IMR-90 (cell line): Measurements from ENCODE around the gene POU4F2.

ENCODE experiments used
- NFE2L2 ChIP-seq: fragments of 150-350 bp; IDR thresholded peaks from 2 replicates; pipeline ENCODE4 v1.6.1; 2016; ENCODE audit warnings: low read depth, mild to moderate bottlenecking, low read length
- POLR2A ChIP-seq: IDR thresholded peaks from 2 replicates; pipeline ENCODE4 v1.6.1; 2012; ENCODE audit warnings: mild to moderate bottlenecking, low read depth, low read length
- RFX5 ChIP-seq: IDR thresholded peaks from 2 replicates; pipeline ENCODE4 v1.8.0; 2012; ENCODE audit warnings: low read depth, mild to moderate bottlenecking, low read length, moderate library complexity
- TF ChIP-seq, protein P1 (sequence below): conservative IDR thresholded peaks from 2 replicates; pipeline ENCODE4 v1.5.1; 2012; ENCODE audit warnings: mild to moderate bottlenecking, low read depth, low read length, improper control_type of control experiment

DNA sequence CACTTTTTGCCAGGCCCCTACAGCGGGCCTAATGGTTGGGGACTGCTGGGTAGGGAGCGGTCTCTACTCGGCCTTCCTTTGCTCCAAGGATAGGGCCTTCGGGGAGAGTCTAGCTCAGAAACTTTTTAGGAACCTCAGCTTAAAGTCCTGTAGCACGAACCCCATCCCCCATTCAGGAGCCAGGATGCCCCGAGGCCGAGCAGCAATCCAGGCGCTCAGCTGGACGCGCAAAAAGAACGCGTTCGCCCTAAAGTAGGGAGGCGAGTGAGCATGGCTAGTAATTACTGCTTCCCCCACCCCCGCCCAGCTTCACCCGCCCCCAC is 9.7 kb downstream of the POU4F2 start:
- TF ChIP-seq POLR2A (no peak), NFE2L2 (no peak), RFX5 (no peak)
- TF ChIP-seq, protein P1, sequence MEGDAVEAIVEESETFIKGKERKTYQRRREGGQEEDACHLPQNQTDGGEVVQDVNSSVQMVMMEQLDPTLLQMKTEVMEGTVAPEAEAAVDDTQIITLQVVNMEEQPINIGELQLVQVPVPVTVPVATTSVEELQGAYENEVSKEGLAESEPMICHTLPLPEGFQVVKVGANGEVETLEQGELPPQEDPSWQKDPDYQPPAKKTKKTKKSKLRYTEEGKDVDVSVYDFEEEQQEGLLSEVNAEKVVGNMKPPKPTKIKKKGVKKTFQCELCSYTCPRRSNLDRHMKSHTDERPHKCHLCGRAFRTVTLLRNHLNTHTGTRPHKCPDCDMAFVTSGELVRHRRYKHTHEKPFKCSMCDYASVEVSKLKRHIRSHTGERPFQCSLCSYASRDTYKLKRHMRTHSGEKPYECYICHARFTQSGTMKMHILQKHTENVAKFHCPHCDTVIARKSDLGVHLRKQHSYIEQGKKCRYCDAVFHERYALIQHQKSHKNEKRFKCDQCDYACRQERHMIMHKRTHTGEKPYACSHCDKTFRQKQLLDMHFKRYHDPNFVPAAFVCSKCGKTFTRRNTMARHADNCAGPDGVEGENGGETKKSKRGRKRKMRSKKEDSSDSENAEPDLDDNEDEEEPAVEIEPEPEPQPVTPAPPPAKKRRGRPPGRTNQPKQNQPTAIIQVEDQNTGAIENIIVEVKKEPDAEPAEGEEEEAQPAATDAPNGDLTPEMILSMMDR: no peak
